Spleen (tissue), 11 donors: ENCODE measurements around the gene THSD4. TPM values are rescaled to one million over a fixed set of nuclear protein-coding genes. Genes with fewer than 3 reads are reported as not detected.

Experiments used
- DNase-seq: peaks from one replicate; pipeline ENCODE4 v3.0.0-alpha.2; 2020
- H3K27ac ChIP-seq, 8 donors: fragments of 200-600 bp; sonication (generic) in 7 of 8; 1 replicate in 4 of 8; 2 replicates in 4 of 8; pipeline versions ENCODE4 v1.5.0 to v1.8.0; 2016 to 2021; ENCODE audit warnings: inconsistent platforms in 4 of 8, mild to moderate bottlenecking in 4 of 8, moderate library complexity in 1 of 8
- H3K27me3 ChIP-seq, 7 donors: fragments of 200-600 bp; sonication (generic) in 6 of 7; replicated peaks in 1 of 7; 1 replicate in 4 of 7; 2 replicates in 3 of 7; pipeline versions ENCODE4 v1.5.0 to v1.8.0; 2016 to 2021; ENCODE audit warnings: inconsistent platforms in 3 of 7, mild to moderate bottlenecking in 1 of 7
- H3K36me3 ChIP-seq, 6 donors: fragments of 200-600 bp; sonication (generic) in 5 of 6; 1 replicate in 4 of 6; 2 replicates in 2 of 6; pipeline versions ENCODE4 v1.5.0 to v1.8.0; 2016 to 2021; ENCODE audit warnings: inconsistent platforms in 2 of 6
- H3K4me1 ChIP-seq, 6 donors: fragments of 200-600 bp; sonication (generic) in 5 of 6; 1 replicate in 3 of 6; 2 replicates in 3 of 6; pipeline versions ENCODE4 v1.5.0 to v1.8.0; 2016 to 2021; ENCODE audit warnings: inconsistent platforms in 3 of 6
- H3K4me3 ChIP-seq, 8 donors: fragments of 200-600 bp; sonication (generic) in 7 of 8; 1 replicate in 4 of 8; 2 replicates in 4 of 8; pipeline versions ENCODE4 v1.5.0 to v1.8.0; 2016 to 2021; ENCODE audit warnings: inconsistent platforms in 4 of 8, mild to moderate bottlenecking in 4 of 8, moderate library complexity in 2 of 8
- H3K9me3 ChIP-seq, 8 donors: fragments of 200-600 bp; sonication (generic) in 7 of 8; 1 replicate in 4 of 8; 2 replicates in 4 of 8; pipeline versions ENCODE4 v1.5.0 to v1.8.0; 2016 to 2021; ENCODE audit warnings: inconsistent platforms in 4 of 8
- POLR2A ChIP-seq, 3 donors: fragments of 450-650 bp; IDR thresholded peaks; one replicate each; pipeline ENCODE4 v1.5.1; 2017; ENCODE audit warnings: antibody characterized with exemption in 3 of 3, mild to moderate bottlenecking in 1 of 3
- POLR2AphosphoS5 ChIP-seq, 3 donors: sonication (generic); formaldehyde crosslinking; IDR thresholded peaks; one replicate each; pipeline ENCODE4 v1.5.1; 2017; ENCODE audit warnings: antibody characterized with exemption in 3 of 3
- WGBS, 5 donors: extraction: QIAGEN DNeasy Blood & Tissue Kit in 3 of 5; methylation state at CpG; one replicate each; pipeline versions ENCODE4 v1.1.5 to v1.1.7; 2013 to 2018; 5-methylcytosine and 5-hydroxymethylcytosine counted together
- intact Hi-C: fragments of 100-400 bp; cut with DNase I; formaldehyde crosslinking; loops from one replicate; pipeline ENCODE4 v1.15.0; 2023; ENCODE audit warnings: low total_unique reads
- polyA plus RNA-seq, 3 donors: library from polyadenylated mRNA; stranded (reverse); fragments of 200-250 nt; gene quantifications; one replicate each; pipeline ENCODE4 v1.2.1, GENCODE V29; 2013
- total RNA-seq, 7 donors: library from RNA; depleted of rRNA in 3 of 7; stranded (reverse); fragments of >200 nt in 3 of 7; fragmentation: NEBNext Ultra II Directional in 4 of 7; extraction: Animal tissue kit (Norgen Biotek cat#: 25700) in 4 of 7; gene quantifications; one replicate each; pipeline versions ENCODE4 v1.1.0 to v1.2.1, GENCODE V29; 2016 to 2021
- TF ChIP-seq, protein P1 (sequence below), 11 experiments: fragments of 200-600 bp in 7 of 11; fragments of 450-650 bp in 4 of 11; sonication (generic) in 4 of 11; IDR thresholded peaks in 8 of 11; conservative IDR thresholded peaks in 3 of 11; 1 replicate in 7 of 11; 2 replicates in 4 of 11; pipeline versions ENCODE4 v1.4.0 to v1.8.0; 2016 to 2021; ENCODE audit warnings: antibody characterized with exemption in 11 of 11, inconsistent platforms in 4 of 11, mild to moderate bottlenecking in 1 of 11
- donor health status: healthy with polysubstance abuse.
- donor health status: DM: no; HTN: no; CAD: no; lungs with moderate emphysema.
- donor health status: DM: no; HTN: no; CAD: no.
- donor health status: Bipolar disorder and iron deficiency.
- donor health status: healthy.
- donor health status: DM: no; HTN: no; CAD: no.
- donor health status: DM: yes; HTN: yes; CAD: no.

THSD4 gene
- total and polyA plus RNA-seq, 10 donors = 0.29 to 11.3 (median 3.4) TPM

DNA sequence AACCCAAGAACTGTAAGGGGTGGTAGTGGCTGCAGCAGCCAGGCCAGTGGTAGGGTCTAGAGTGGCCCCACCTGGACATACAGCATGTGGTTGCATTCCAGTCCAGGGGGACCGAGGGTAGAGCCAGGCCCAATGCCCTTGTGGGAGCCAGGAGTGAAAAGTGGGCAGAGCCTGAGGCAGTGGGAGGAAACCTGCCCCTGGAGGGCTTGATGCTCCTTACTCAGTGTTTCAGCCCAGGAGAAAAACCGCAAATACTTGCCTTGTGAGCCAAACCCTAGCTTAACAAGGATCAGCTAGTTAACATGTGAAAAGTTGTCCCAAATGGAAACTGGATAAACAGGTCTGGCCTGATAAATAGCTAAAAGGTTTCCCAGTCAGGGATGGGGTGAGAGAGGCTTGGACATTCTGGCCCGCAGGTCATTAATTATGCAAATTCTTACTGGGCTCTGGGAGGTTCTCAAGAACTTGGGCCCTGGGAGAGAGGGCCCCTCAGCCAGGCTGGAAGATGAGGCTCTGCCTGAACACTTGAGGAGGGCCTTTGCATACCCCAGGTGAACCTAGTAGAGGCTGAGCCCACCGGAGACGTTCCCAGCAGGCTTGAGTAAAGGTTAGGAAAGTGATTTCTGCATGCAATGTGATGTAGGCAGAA lies 222.1 kb downstream of the THSD4 start:
- Histone ChIP-seq H3K4me1 (no peaks in the 10 kb centered on the region), H3K9me3 (no peaks in the 10 kb centered on the region), H3K27me3 (peaks cover 0 to 2% (median 0%) of the 10 kb centered on the region in 7 donors), H3K36me3 (no peaks in the 10 kb centered on the region), H3K27ac (no peak overlapping the region), H3K4me3 (no peak overlapping the region)
- intact Hi-C loops = no loop called here
- TF ChIP-seq POLR2AphosphoS5 (IDR thresholded peaks at IDR 0.05) (no peak), POLR2A (IDR thresholded peaks at IDR 0.05) (no peak)
- TF ChIP-seq, protein P1, sequence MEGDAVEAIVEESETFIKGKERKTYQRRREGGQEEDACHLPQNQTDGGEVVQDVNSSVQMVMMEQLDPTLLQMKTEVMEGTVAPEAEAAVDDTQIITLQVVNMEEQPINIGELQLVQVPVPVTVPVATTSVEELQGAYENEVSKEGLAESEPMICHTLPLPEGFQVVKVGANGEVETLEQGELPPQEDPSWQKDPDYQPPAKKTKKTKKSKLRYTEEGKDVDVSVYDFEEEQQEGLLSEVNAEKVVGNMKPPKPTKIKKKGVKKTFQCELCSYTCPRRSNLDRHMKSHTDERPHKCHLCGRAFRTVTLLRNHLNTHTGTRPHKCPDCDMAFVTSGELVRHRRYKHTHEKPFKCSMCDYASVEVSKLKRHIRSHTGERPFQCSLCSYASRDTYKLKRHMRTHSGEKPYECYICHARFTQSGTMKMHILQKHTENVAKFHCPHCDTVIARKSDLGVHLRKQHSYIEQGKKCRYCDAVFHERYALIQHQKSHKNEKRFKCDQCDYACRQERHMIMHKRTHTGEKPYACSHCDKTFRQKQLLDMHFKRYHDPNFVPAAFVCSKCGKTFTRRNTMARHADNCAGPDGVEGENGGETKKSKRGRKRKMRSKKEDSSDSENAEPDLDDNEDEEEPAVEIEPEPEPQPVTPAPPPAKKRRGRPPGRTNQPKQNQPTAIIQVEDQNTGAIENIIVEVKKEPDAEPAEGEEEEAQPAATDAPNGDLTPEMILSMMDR (IDR thresholded peaks at IDR 0.05 in 8 of 11, conservative IDR thresholded peaks at IDR 0.05 in 3 of 11) = no peak
- DNase-seq = no peak
- 67 to 82% (median 80%) methylated on average over 5 of the region's 5 CpGs for WGBS, 5 donors

DNA sequence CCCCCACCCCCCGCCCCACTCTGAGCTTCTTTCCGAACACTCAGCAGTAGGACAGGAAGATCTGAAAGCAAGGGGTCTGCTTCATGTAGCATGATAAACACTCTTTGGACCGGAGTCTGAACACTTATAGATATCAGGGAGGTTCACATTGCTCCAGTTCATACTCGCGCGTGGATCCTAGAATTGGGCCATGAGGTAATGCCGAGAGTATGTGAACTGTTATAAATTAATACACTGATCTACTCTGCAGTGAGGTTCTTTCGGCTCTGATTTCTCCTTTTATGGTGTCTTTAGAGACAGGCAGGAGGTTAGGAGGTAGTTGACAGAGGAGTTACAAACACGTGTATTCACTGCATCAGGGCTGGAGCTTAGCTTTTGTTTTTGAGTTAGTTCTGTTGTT lies 223.0 kb downstream of the THSD4 start:
- DNase-seq = no peak
- Histone ChIP-seq H3K4me3 (no peak overlapping the region), H3K27me3 (peaks cover 0 to 3% (median 0%) of the 10 kb centered on the region in 7 donors), H3K9me3 (no peaks in the 10 kb centered on the region), H3K4me1 (no peaks in the 10 kb centered on the region), H3K36me3 (no peaks in the 10 kb centered on the region), H3K27ac (no peak overlapping the region)
- TF ChIP-seq, protein P1 (IDR thresholded peaks at IDR 0.05 in 8 of 11, conservative IDR thresholded peaks at IDR 0.05 in 3 of 11) = no peak
- TF ChIP-seq POLR2AphosphoS5 (IDR thresholded peaks at IDR 0.05) (no peak), POLR2A (IDR thresholded peaks at IDR 0.05) (no peak)
- 81 to 94% (median 92%) methylated on average over 9 of the region's 9 CpGs for WGBS, 5 donors
- intact Hi-C loops = no loop called here

DNA sequence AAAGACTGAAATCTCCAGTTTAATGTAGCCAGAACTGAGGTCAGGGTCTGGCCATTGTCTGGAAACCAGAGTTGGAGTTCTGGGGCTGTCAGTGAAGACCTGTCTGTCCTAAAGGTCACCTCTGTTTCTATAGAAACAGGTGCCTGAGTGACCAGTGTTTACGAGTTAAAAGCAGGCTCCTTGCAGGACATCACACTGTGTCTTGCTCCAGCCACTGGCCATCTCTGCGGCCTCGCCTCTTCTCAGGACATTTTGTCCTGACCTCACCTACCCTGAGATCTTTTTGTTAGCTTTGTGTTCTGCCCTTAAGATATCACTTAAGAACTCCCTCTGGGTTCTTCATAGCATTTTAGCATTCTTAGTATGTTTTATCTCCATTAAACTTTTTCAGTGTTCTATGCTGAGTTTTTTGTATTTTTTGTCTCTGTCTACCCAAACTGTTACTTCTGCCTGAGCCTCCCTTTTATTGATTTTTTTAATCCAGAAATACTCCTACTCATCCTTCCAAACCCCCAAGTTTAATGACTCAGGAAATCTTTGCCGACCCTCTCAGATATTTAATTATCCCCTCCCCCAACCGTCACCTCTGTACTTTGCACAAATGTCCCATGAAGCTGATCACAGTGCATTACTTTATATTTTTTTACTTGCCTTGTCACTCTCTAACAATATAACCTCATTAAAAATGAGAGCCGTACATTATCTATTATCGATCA lies 223.7 kb downstream of the THSD4 start:
- DNase-seq = no peak
- Histone ChIP-seq H3K27ac (no peak overlapping the region), H3K9me3 (no peaks in the 10 kb centered on the region), H3K27me3 (peaks cover 0 to 3% (median 0%) of the 10 kb centered on the region in 7 donors), H3K4me1 (no peaks in the 10 kb centered on the region), H3K36me3 (no peaks in the 10 kb centered on the region), H3K4me3 (no peak overlapping the region)
- TF ChIP-seq POLR2A (IDR thresholded peaks at IDR 0.05) = no peak
- TF ChIP-seq POLR2AphosphoS5 (IDR thresholded peaks at IDR 0.05) = no peak
- intact Hi-C loops = no loop called here
- 86 to 91% (median 89%) methylated on average over 7 of the region's 7 CpGs for WGBS, 5 donors

DNA sequence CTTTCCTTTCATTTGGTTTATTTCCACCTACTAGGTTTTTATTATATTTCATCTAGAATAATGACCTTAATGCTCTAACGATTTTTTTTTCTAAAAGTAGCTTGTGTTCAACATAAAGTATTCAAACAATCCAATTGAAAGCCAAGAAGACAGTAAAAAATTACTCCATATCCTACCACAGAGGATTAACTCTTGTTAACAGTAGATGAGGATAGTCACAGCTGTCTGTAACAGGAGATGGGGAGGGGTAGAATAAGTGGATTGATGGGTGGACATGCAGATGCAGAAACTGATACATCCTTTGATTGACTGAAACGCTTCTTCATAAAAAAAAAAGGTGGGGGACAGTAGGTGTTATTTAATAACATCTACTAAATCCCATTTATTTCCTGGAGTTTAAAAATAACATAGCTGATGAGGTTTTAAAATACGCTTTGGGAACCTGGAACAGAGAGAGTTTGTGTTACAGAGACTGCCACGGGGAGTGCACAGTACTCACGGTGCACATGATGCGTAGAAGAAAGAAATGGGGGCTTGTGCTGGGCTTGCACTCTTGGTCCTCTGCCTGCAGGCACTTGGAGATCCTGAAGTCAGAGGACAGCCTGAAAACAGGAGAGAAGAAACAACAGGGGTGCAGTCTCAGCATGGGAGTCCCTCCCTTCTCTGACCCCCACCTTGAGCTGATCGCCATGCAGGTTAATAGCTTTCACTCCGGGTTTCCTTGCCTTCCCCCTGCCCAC lies 226.7 kb downstream of the THSD4 start:
- WGBS, 5 donors = 73 to 87% (median 82%) methylated on average over 8 of the region's 8 CpGs
- peaks cover 0 to 3% (median 0%) of the 10 kb centered on the region in 7 donors for H3K27me3 ChIP-seq
- no peak for TF ChIP-seq POLR2A (IDR thresholded peaks at IDR 0.05)
- TF ChIP-seq, protein P1 (IDR thresholded peaks at IDR 0.05 in 8 of 11, conservative IDR thresholded peaks at IDR 0.05 in 3 of 11) = no peak
- no peak for TF ChIP-seq POLR2AphosphoS5 (IDR thresholded peaks at IDR 0.05)
- intact Hi-C loops = no loop called here
- DNase-seq = no peak
- no peaks in the 10 kb centered on the region for H3K4me1 ChIP-seq
- H3K27ac ChIP-seq = no peak overlapping the region
- no peak overlapping the region for H3K4me3 ChIP-seq
- H3K36me3 ChIP-seq = no peaks in the 10 kb centered on the region
- H3K9me3 ChIP-seq = no peaks in the 10 kb centered on the region
